ENCODE data around the gene KCNH8. TPM values are rescaled to one million over a fixed set of nuclear protein-coding genes. Genes with fewer than 3 reads are reported as not detected.

The KCNH8 gene
- polyA plus RNA-seq, 3 donors, result 0.03 TPM; not detected in 2

DNA sequence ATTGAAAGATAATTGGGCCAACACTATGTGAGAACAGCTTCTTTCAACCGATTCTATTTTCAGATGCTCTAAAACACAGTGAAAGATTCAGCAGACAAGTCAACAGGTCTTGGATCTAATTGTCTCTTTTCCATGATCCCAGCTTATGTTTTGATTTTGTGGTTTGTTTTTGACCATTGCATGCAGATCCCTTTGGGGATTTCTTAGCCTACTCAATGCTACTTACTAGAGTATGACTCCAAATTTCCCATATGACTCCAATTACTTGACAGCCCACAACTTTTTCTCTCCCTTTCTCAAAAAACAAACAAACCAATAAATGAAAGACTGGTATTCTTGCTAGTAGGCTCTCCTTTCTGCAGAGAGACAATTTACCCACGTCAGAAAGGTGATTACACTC, 67.1 kb downstream of the KCNH8 start:
- no CpG with 5 or more reads among the region's 2 CpGs for WGBS (ENCODE audit: insufficient coverage)
- Histone ChIP-seq H3K27me3 (ENCODE audit: control insufficient read depth in 2 of 2, insufficient read depth in 2 of 2, low read length in 2 of 2) (no peaks in the 10 kb centered on the region), H3K36me3 (replicated peaks in 1 of 2; ENCODE audit: control insufficient read depth in 1 of 2, insufficient read depth in 2 of 2, low read length in 2 of 2) (no peaks in the 10 kb centered on the region), H3K4me2 (replicated peaks; ENCODE audit: extremely low read depth, low read length, poor library complexity, severe bottlenecking) (no peak overlapping the region), H4K20me1 (ENCODE audit: insufficient read depth, low read length) (no peaks in the 10 kb centered on the region), H3K9ac (ENCODE audit: insufficient read depth, low read length, poor library complexity, severe bottlenecking) (no peak overlapping the region), H3K79me2 (ENCODE audit: insufficient read depth, low read length) (no peaks in the 10 kb centered on the region), H2AFZ (ENCODE audit: insufficient read depth, low read depth, low read length, poor library complexity, severe bottlenecking) (no peak overlapping the region), H3K27ac (ENCODE audit: low read depth in 1 of 2, low read length in 2 of 2) (no peak overlapping the region), H3K9me3 (replicated peaks in 1 of 2; ENCODE audit: control insufficient read depth in 1 of 2, insufficient read depth in 1 of 2, low read length in 2 of 2) (no peaks in the 10 kb centered on the region), H3K4me1 (ENCODE audit: control insufficient read depth in 1 of 2, insufficient read depth in 2 of 2, low read length in 2 of 2) (no peaks in the 10 kb centered on the region), H3K4me3 (replicated peaks in 1 of 3; ENCODE audit: low read depth in 2 of 3, low read length in 3 of 3) (no peak overlapping the region)
- DNase-seq, result no peak
- Mint-ChIP-seq H3K9me3 (peaks cover 0 to 2% (median 0%) of the 10 kb centered on the region in 7 donors), H3K4me3 (no peak overlapping the region), H3K36me3 (no peaks in the 10 kb centered on the region), H3K27me3 (ENCODE audit: low read depth in 3 of 3) (peaks cover 0 to 2% (median 0%) of the 10 kb centered on the region in 3 donors), H3K27ac (no peak overlapping the region), H3K4me1 (no peaks in the 10 kb centered on the region)
- intact Hi-C loops (cut with micrococcal nuclease), result no loop called here
- no peak for TF ChIP-seq CTCF (IDR thresholded peaks at IDR 0.05)

DNA sequence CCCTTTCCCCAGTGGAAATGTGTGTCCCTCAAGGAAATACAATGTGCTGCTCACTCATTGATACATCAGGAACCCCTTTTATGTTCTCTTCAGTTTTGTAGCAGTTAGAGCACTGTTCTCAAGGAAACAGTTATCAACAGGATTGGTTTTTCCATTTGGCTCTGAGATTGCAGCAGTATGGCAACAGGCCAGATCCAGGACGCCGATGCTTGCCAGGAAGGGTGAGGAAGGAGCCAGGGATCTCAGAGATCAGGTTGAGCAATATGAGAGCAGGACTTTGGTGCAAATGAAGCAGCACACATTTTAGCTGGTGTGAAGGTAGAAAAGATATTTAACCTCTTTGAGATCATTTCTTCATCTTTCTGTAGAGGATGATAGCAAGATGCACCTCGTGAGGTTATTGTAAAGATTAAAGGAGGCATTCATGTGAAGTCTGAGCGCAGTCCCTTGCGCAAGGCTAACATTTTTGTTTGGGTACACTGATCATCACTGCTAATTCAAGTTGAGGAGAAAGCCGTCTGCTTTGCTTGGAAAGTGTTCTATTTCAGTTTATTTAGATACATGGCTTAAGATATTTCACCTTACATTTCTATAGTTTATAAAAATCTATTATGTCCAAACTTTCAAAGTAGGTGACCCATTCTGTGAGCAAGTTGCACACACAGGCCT, 68.5 kb downstream of the KCNH8 start:
- DNase-seq, result no peak
- no peaks in the 10 kb centered on the region for H3K4me1 ChIP-seq (ENCODE audit: control insufficient read depth in 1 of 2, insufficient read depth in 2 of 2, low read length in 2 of 2)
- no peaks in the 10 kb centered on the region for H3K27me3 ChIP-seq (ENCODE audit: control insufficient read depth in 2 of 2, insufficient read depth in 2 of 2, low read length in 2 of 2)
- Mint-ChIP-seq H3K9me3 (peaks cover 0 to 5% (median 0%) of the 10 kb centered on the region in 7 donors), H3K36me3 (no peaks in the 10 kb centered on the region), H3K4me1 (no peaks in the 10 kb centered on the region), H3K27me3 (ENCODE audit: low read depth in 3 of 3) (no peaks in the 10 kb centered on the region), H3K4me3 (no peak overlapping the region), H3K27ac (no peak overlapping the region)
- no peak overlapping the region for H2AFZ ChIP-seq (ENCODE audit: insufficient read depth, low read depth, low read length, poor library complexity, severe bottlenecking)
- no peaks in the 10 kb centered on the region for H3K9me3 ChIP-seq (replicated peaks in 1 of 2; ENCODE audit: control insufficient read depth in 1 of 2, insufficient read depth in 1 of 2, low read length in 2 of 2)
- intact Hi-C loops (cut with micrococcal nuclease), result no loop called here
- no peaks in the 10 kb centered on the region for H3K36me3 ChIP-seq (replicated peaks in 1 of 2; ENCODE audit: control insufficient read depth in 1 of 2, insufficient read depth in 2 of 2, low read length in 2 of 2)
- H3K27ac ChIP-seq (ENCODE audit: low read depth in 1 of 2, low read length in 2 of 2), result no peak overlapping the region
- H3K79me2 ChIP-seq (ENCODE audit: insufficient read depth, low read length), result no peaks in the 10 kb centered on the region
- no peak overlapping the region for H3K4me3 ChIP-seq (replicated peaks in 1 of 3; ENCODE audit: low read depth in 2 of 3, low read length in 3 of 3)
- no peak for TF ChIP-seq CTCF (IDR thresholded peaks at IDR 0.05)
- H3K4me2 ChIP-seq (replicated peaks; ENCODE audit: extremely low read depth, low read length, poor library complexity, severe bottlenecking), result no peak overlapping the region
- H4K20me1 ChIP-seq (ENCODE audit: insufficient read depth, low read length), result no peaks in the 10 kb centered on the region
- 94% methylated on average over 2 of the region's 6 CpGs for WGBS (ENCODE audit: insufficient coverage)
- no peak overlapping the region for H3K9ac ChIP-seq (ENCODE audit: insufficient read depth, low read length, poor library complexity, severe bottlenecking)
